Hepatocyte (in vitro differentiated cells): ENCODE measurements around the gene EWSR1. TPM values are rescaled to one million over a fixed set of nuclear protein-coding genes. Genes with fewer than 3 reads are reported as not detected.

Experiments used
- DNase-seq: peaks from one replicate; pipeline ENCODE4 v3.0.0-alpha.2; 2016; ENCODE audit warnings: low spot score
- H2AFZ ChIP-seq: fragments of 200-600 bp; sonication (generic); 2 replicates; pipeline ENCODE4 v1.6.0; 2016; ENCODE audit warnings: antibody characterized with exemption, mild to moderate bottlenecking
- H3K27ac ChIP-seq: fragments of 200-600 bp; sonication (generic); 2 replicates; pipeline ENCODE4 v1.5.1; 2016; ENCODE audit warnings: mild to moderate bottlenecking
- H3K27me3 ChIP-seq: fragments of 200-600 bp; sonication (generic); 2 replicates; pipeline ENCODE4 v1.6.1; 2016
- H3K36me3 ChIP-seq: fragments of 200-600 bp; sonication (generic); replicated peaks from 2 replicates; pipeline ENCODE4 v1.5.1; 2016; ENCODE audit warnings: low read depth; ENCODE audit not compliant: insufficient read depth
- H3K4me1 ChIP-seq: fragments of 200-600 bp; sonication (generic); 2 replicates; pipeline ENCODE4 v1.5.1; 2016; ENCODE audit warnings: mild to moderate bottlenecking, moderate library complexity; ENCODE audit not compliant: insufficient read depth
- H3K4me2 ChIP-seq: fragments of 200-600 bp; sonication (generic); 2 replicates; pipeline ENCODE4 v1.6.0; 2016
- H3K4me3 ChIP-seq: fragments of 200-600 bp; sonication (generic); 2 replicates; pipeline ENCODE4 v1.5.1; 2016; ENCODE audit warnings: mild to moderate bottlenecking
- H3K79me2 ChIP-seq: fragments of 200-600 bp; sonication (generic); 2 replicates; pipeline ENCODE4 v1.6.0; 2017; ENCODE audit warnings: mild to moderate bottlenecking
- H3K9me2 ChIP-seq: fragments of 200-600 bp; sonication (generic); replicated peaks from 2 replicates; pipeline ENCODE4 v1.6.0; 2017; ENCODE audit warnings: mild to moderate bottlenecking; ENCODE audit not compliant: insufficient read depth
- H3K9me3 ChIP-seq: fragments of 200-600 bp; sonication (generic); 2 replicates; pipeline ENCODE4 v1.5.1; 2016; ENCODE audit warnings: low read depth, mild to moderate bottlenecking
- H4K20me1 ChIP-seq: fragments of 200-600 bp; sonication (generic); 2 replicates; pipeline ENCODE4 v1.6.0; 2016; ENCODE audit warnings: mild to moderate bottlenecking; ENCODE audit not compliant: insufficient read depth, poor library complexity, severe bottlenecking
- CTCF ChIP-seq: fragments of 200-600 bp; sonication (generic); IDR thresholded peaks from 2 replicates; pipeline ENCODE4 v1.5.1; 2016; ENCODE audit warnings: antibody characterized with exemption, mild to moderate bottlenecking; ENCODE audit not compliant: poor library complexity
- EZH2 ChIP-seq: fragments of 200-600 bp; sonication (generic); IDR thresholded peaks from 2 replicates; pipeline ENCODE4 v1.6.1; 2016; ENCODE audit warnings: antibody characterized with exemption, mild to moderate bottlenecking, borderline replicate concordance
- EZH2phosphoT487 ChIP-seq: fragments of 200-600 bp; sonication (generic); IDR thresholded peaks from one replicate; pipeline ENCODE4 v1.6.1; 2018; ENCODE audit warnings: antibody characterized with exemption, mild to moderate bottlenecking, low read depth, moderate library complexity; ENCODE audit not compliant: unreplicated experiment, severe bottlenecking
- WGBS: methylation state at CpG from one replicate; pipeline ENCODE4 v1.1.6; 2016; ENCODE audit warnings: low lambda C conversion rate; ENCODE audit errors: missing lambda C conversion rate; 5-methylcytosine and 5-hydroxymethylcytosine counted together
- polyA plus RNA-seq: library from polyadenylated mRNA; unstranded; fragments of >200 nt; fragmentation: Nextera tagmentation; extraction: Ambion mirVana; gene quantifications from 2 replicates; pipeline ENCODE4 v1.2.1, GENCODE V29; 2016
- total RNA-seq: library from RNA; depleted of rRNA; stranded (reverse); fragments of >200 nt; gene quantifications from 2 replicates; pipeline ENCODE4 v1.2.3, GENCODE V29; 2014

Gene EWSR1
- total and polyA plus RNA-seq, 2 experiments from 2014 or later = 161 to 269 TPM

GRCh38 chr22:29269230-29269604, 1.1 kb downstream of the EWSR1 start:
- peak overlapping the region; percentile 39 for H3K4me3 ChIP-seq
- H3K4me2 ChIP-seq = peak overlapping the region; percentile 94
- H3K27ac ChIP-seq = peak overlapping the region; percentile 97
- under 1% methylated on average over 14 of the region's 14 CpGs for WGBS
- peaks cover 32% of the 10 kb centered on the region for H3K4me1 ChIP-seq
- H3K9me2 ChIP-seq = no peaks in the 10 kb centered on the region
- peaks cover 79% of the 10 kb centered on the region for H3K79me2 ChIP-seq
- no peak for DNase-seq
- no peak for TF ChIP-seq EZH2
- TF ChIP-seq EZH2phosphoT487 = no peak
- no peak for TF ChIP-seq CTCF
- no peak overlapping the region for H2AFZ ChIP-seq
- no peaks in the 10 kb centered on the region for H3K27me3 ChIP-seq
- H3K9me3 ChIP-seq = no peaks in the 10 kb centered on the region
- no peaks in the 10 kb centered on the region for H3K36me3 ChIP-seq
- H4K20me1 ChIP-seq = peaks cover 57% of the 10 kb centered on the region

DNA sequence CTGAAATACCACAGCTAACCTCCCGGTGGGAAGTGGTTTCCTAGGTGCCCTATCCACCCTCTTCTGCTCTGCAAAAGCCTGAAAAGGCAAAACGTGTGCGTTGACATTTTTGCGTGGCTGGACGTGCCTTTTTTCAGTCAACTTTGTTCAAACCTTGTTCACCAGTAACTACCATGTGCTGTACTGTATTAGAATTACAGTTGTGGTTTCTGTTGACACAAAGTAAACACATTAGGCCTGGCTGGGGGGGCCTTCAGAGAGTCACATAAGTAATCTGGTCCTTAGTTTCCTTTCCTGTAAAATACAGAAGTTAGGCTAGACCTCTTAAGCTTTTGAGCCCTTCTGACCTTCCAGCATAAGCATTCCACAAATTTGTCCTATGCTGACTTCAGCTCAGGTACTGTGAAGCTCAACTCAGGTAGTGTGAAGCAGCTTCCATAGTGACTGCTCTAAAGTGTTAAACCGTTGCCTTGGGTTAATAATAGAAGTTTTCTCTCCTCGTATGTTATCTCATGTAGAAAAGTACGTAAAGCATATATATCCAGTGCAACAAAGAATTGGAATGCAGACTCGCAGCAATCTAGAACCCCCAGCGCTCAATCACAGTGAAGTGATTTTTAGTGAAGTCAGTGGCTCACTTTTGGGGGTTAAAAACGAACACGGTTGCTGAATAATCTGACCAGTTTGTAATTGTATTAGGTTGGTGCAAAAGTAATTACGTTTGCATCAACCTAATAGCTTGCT, 1.8 kb downstream of the EWSR1 start:
- 12% methylated on average over 13 of the region's 13 CpGs for WGBS
- peak overlapping the region; percentile 97 for H3K27ac ChIP-seq
- H4K20me1 ChIP-seq = peaks cover 64% of the 10 kb centered on the region
- H3K4me1 ChIP-seq = peaks cover 32% of the 10 kb centered on the region
- H3K9me2 ChIP-seq = no peaks in the 10 kb centered on the region
- no peak for DNase-seq
- H3K79me2 ChIP-seq = peaks cover 85% of the 10 kb centered on the region
- H3K9me3 ChIP-seq = no peaks in the 10 kb centered on the region
- H2AFZ ChIP-seq = no peak overlapping the region
- H3K4me2 ChIP-seq = peak overlapping the region; percentile 94
- peak overlapping the region; percentile 39 for H3K4me3 ChIP-seq
- no peaks in the 10 kb centered on the region for H3K36me3 ChIP-seq
- TF ChIP-seq EZH2phosphoT487 = no peak
- no peak for TF ChIP-seq CTCF
- no peak for TF ChIP-seq EZH2
- no peaks in the 10 kb centered on the region for H3K27me3 ChIP-seq

GRCh38 chr22:29270475-29271271, 2.6 kb downstream of the EWSR1 start:
- Histone ChIP-seq H3K9me3 (no peaks in the 10 kb centered on the region), H4K20me1 (peaks cover 72% of the 10 kb centered on the region), H3K9me2 (no peaks in the 10 kb centered on the region), H3K4me3 (peak overlapping the region; percentile 39), H3K4me2 (peak overlapping the region; percentile 94), H3K79me2 (peaks cover 93% of the 10 kb centered on the region), H3K4me1 (peaks cover 38% of the 10 kb centered on the region), H3K27me3 (no peaks in the 10 kb centered on the region), H3K27ac (peak overlapping the region; percentile 97), H2AFZ (no peak overlapping the region), H3K36me3 (no peaks in the 10 kb centered on the region)
- 11% methylated on average over 9 of the region's 9 CpGs for WGBS
- peak; percentile 39 for DNase-seq
- TF ChIP-seq EZH2phosphoT487 (no peak), CTCF (no peak), EZH2 (no peak)
